Head of caudate nucleus (tissue), 42 donors: Measurements from ENCODE around the gene HS6ST2.
A peak's percentile ranks its signal among the peaks of the same experiment; 100 is the strongest.

ENCODE experiments used
- DNase-seq, 42 donors: peaks; one replicate each; pipeline versions ENCODE4 v3.0.0 to v3.0.0-alpha.2; 2020 to 2021; ENCODE audit warnings: mixed read lengths in 7 of 42
- intact Hi-C: fragments of 100-400 bp; cut with DNase I; formaldehyde crosslinking; loops from one replicate; pipeline ENCODE4 v1.15.0; 2022

HS6ST2 gene

GRCh38 chrX:132610536-132610935 is 347.9 kb downstream of the HS6ST2 start:
- DNase-seq = no peak
- intact Hi-C loops = loop anchor here (10.0 kb wide), 1 partner anchor 316 kb away; no protein-coding TSS in a partner anchor

- no peak for DNase-seq
- intact Hi-C loops = no loop called here
Observed at GRCh38 chrX:132609362-132609848, 349.0 kb downstream of the HS6ST2 start.

GRCh38 chrX:132603700-132604286 is 354.6 kb downstream of the HS6ST2 start:
- no peak for DNase-seq
- intact Hi-C loops = no loop called here

- no peak for DNase-seq
- intact Hi-C loops = no loop called here
Observed at GRCh38 chrX:132602701-132603100, 355.7 kb downstream of the HS6ST2 start.

GRCh38 chrX:132594999-132595398 is 363.4 kb downstream of the HS6ST2 start:
- no peak for DNase-seq
- intact Hi-C loops = no loop called here

- intact Hi-C loops = no loop called here
Observed at GRCh38 chrX:132594129-132594528, 364.3 kb downstream of the HS6ST2 start.

GRCh38 chrX:132592880-132593279 is 365.5 kb downstream of the HS6ST2 start:
- intact Hi-C loops = no loop called here
- peak in 15 of 42 donors; percentile 3 to 39 (median 10) for DNase-seq

More at GRCh38 chrX:132594129-132594528, 364.3 kb downstream of the HS6ST2 start:
- no peak for DNase-seq

- intact Hi-C loops = no loop called here
- no peak for DNase-seq
Observed at GRCh38 chrX:132591719-132592275, 366.6 kb downstream of the HS6ST2 start.

GRCh38 chrX:132590350-132591026 is 367.9 kb downstream of the HS6ST2 start:
- no peak for DNase-seq
- intact Hi-C loops = no loop called here

- no peak for DNase-seq
- intact Hi-C loops = no loop called here
Observed at GRCh38 chrX:132584936-132585335, 373.5 kb downstream of the HS6ST2 start.

- DNase-seq = no peak
Observed at GRCh38 chrX:132576939-132577338, 381.5 kb downstream of the HS6ST2 start.

More at GRCh38 chrX:132576939-132577338, 381.5 kb downstream of the HS6ST2 start:
- intact Hi-C loops = no loop called here
